ENCODE results near the gene CALM1.

DNA sequence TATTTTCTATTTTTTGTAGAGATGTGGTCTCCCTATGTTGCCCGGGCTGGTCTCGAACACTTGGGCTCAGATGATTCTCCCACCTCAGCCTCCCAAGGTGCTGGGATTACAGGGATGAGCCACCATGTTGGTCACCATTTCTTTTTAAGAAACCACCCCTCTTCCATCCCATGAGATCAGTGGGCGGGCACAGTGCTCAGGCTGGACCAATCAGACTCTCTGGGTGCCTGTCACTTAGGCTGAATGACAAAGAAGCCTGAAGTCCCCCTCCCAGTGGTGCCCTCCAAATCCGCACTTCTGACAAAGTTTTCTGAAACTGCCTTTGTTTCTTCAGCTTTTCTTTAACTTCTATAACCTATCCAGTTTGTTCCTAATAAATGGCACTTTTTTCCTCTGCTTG is 48.2 kb downstream of the CALM1 start:
- TF ChIP-seq, protein P1, sequence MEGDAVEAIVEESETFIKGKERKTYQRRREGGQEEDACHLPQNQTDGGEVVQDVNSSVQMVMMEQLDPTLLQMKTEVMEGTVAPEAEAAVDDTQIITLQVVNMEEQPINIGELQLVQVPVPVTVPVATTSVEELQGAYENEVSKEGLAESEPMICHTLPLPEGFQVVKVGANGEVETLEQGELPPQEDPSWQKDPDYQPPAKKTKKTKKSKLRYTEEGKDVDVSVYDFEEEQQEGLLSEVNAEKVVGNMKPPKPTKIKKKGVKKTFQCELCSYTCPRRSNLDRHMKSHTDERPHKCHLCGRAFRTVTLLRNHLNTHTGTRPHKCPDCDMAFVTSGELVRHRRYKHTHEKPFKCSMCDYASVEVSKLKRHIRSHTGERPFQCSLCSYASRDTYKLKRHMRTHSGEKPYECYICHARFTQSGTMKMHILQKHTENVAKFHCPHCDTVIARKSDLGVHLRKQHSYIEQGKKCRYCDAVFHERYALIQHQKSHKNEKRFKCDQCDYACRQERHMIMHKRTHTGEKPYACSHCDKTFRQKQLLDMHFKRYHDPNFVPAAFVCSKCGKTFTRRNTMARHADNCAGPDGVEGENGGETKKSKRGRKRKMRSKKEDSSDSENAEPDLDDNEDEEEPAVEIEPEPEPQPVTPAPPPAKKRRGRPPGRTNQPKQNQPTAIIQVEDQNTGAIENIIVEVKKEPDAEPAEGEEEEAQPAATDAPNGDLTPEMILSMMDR (IDR thresholded peaks at IDR 0.05) = no peak
- no peak for TF ChIP-seq POLR2A (IDR thresholded peaks at IDR 0.05)

Data from testis (tissue), 2 donors.